HG03025 (cell line): ENCODE results near the gene LRP1-AS.

ENCODE experiments used
- ATAC-seq: cut with Tn5 transposase; IDR thresholded peaks from one replicate; pipeline ENCODE4 v1.9.1; 2021; ENCODE audit warnings: mild to moderate bottlenecking, moderate library complexity; ENCODE audit not compliant: unreplicated experiment, low FRiP score

The LRP1-AS gene

GRCh38 chr12:57162553-57163125 is 15.2 kb upstream of the LRP1-AS start:
- no peak for ATAC-seq

GRCh38 chr12:57161491-57161890 is 14.1 kb upstream of the LRP1-AS start:
- ATAC-seq, result no peak

- ATAC-seq, result no peak
Observed at GRCh38 chr12:57160741-57161140, 13.3 kb upstream of the LRP1-AS start.

- no peak for ATAC-seq
Observed at GRCh38 chr12:57160040-57160439, 12.6 kb upstream of the LRP1-AS start.

- no peak for ATAC-seq
Observed at GRCh38 chr12:57159311-57159710, 11.9 kb upstream of the LRP1-AS start.

GRCh38 chr12:57158665-57159064 is 11.2 kb upstream of the LRP1-AS start:
- no peak for ATAC-seq

GRCh38 chr12:57158186-57158585 is 10.8 kb upstream of the LRP1-AS start:
- ATAC-seq, result no peak

- ATAC-seq, result no peak
Observed at GRCh38 chr12:57157588-57158173, 10.3 kb upstream of the LRP1-AS start.

- no peak for ATAC-seq
Observed at GRCh38 chr12:57156701-57157403, 9.4 kb upstream of the LRP1-AS start.

- no peak for ATAC-seq
Observed at GRCh38 chr12:57154804-57155434, 7.5 kb upstream of the LRP1-AS start.

- ATAC-seq, result no peak
Observed at GRCh38 chr12:57154076-57154475, 6.7 kb upstream of the LRP1-AS start.

- ATAC-seq, result no peak
Observed at GRCh38 chr12:57153415-57153997, 6.1 kb upstream of the LRP1-AS start.

GRCh38 chr12:57152639-57153038 is 5.2 kb upstream of the LRP1-AS start:
- ATAC-seq, result no peak

- no peak for ATAC-seq
Observed at GRCh38 chr12:57151741-57152630, 4.6 kb upstream of the LRP1-AS start.

GRCh38 chr12:57150400-57151000 is 3.1 kb upstream of the LRP1-AS start:
- ATAC-seq, result no peak

- ATAC-seq, result no peak
Observed at GRCh38 chr12:57149245-57149900, 2.0 kb upstream of the LRP1-AS start.

GRCh38 chr12:57148469-57149244 is 1.2 kb upstream of the LRP1-AS start:
- no peak for ATAC-seq

- ATAC-seq, result no peak
Observed at GRCh38 chr12:57146092-57146491, 1.3 kb downstream of the LRP1-AS start.
